Stimulated activated CD4-positive, alpha-beta T cell treated with anti-CD3 and anti-CD28 coated beads, Interleukin-4, amount 100 ng/mL, for 48 hours (primary cell): Measurements from ENCODE around the gene KRTAP12-2.

Experiments
- DNase-seq, 2 donors: peaks; one replicate each; pipeline ENCODE4 v3.0.0-alpha.2; 2020; ENCODE audit warnings: low read depth in 2 of 2

The KRTAP12-2 gene, protein sequence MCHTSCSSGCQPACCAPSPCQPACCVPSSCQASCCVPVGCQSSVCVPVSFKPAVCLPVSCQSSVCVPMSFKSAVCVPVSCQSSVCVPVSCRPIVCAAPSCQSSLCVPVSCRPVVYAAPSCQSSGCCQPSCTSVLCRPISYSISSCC

GRCh38 chr21:44666401-44667320 lies at the start of gene KRTAP12-2:
Gene KRTAP12-2 (minus strand): TSS chr21:44666927. CDS start chr21:44666886, 41 bp downstream.
- DNase-seq, result no peak

DNA sequence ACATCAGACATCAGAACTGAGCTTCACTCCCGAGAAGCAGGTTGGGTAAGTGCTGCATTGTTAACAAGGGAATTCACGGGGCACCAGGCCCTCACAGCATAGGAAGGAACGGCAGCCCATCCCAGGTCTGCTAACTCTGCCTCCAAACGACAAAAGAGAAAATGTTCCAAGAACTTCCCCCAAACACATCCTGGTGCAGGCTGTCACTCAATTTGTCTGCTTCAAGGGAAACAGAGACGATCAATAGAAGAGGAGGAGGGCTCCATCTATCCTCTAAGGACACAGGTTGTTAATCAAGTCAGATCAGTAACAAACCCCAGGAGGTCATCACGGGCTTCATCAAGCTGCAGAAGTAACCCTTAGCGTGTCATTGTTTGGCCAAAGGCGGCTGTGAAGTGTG lies 48.2 kb upstream of the KRTAP12-2 start:
- DNase-seq, result no peak

- DNase-seq, result no peak
Measured at GRCh38 chr21:44713846-44714245, 47.1 kb upstream of the KRTAP12-2 start.

- DNase-seq, result no peak
Measured at GRCh38 chr21:44713130-44713529, 46.4 kb upstream of the KRTAP12-2 start.

GRCh38 chr21:44712203-44713028 lies 45.7 kb upstream of the KRTAP12-2 start:
- DNase-seq, result no peak

GRCh38 chr21:44711327-44712202 lies 44.8 kb upstream of the KRTAP12-2 start, which contains the start of gene TSPEAR:
Gene TSPEAR (minus strand): TSS chr21:44711572. CDS start chr21:44711514, 58 bp downstream.
- DNase-seq, result no peak

GRCh38 chr21:44710756-44711326 lies 44.1 kb upstream of the KRTAP12-2 start:
- DNase-seq, result no peak

DNA sequence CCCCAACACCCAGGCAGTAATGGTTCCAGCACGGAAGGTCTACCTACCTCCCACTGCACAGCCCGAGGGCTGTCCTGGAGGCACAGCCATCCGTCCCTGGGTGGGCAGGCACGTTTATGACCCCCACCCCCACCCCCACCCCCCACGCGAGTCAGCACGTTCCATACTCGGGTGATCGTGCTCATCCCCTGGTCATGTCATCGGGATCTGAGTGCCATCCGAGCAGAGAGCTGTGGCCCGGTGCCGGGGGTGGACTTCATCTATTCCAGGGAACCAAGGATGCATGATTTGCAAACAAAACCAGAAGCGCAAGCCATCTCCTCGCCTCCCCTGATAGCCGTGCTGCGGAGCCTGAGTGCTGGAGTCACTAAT lies 43.6 kb upstream of the KRTAP12-2 start:
- no peak for DNase-seq

GRCh38 chr21:44709426-44710293 lies 42.9 kb upstream of the KRTAP12-2 start:
- DNase-seq, result no peak

- no peak for DNase-seq
Measured at GRCh38 chr21:44708866-44709425, 42.2 kb upstream of the KRTAP12-2 start.

DNA sequence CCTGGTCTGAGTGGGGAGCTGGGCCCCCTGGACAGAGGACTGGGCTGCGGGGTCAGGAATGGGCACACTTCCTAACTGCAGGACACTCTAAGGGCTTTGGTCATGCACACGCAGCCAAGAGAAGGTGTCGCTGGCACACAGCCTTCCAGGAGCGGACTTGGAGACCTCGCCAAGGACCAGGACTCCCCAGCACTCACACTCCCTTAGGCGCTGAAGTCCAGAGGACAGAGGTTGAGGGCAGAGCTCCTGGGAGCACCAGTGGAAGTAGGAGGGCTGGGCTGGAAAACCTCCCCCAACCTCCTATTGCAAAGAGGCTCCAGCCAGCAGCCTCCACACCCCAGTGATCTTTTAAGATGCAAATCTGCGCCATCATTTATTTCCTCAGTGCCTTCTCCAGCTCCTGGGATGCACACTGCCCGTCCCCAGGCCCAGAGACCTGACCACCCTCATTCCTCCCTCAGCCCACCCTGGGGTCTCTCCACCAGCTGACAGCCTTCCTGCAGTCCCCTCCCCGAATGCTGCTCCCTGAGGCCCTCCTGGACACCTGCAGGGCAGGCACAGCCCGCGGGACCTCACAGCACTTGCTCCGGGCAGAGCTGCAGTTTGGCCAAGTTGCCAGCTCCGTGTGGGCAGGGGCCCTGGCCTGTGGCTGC lies 41.6 kb upstream of the KRTAP12-2 start:
- no peak for DNase-seq

- DNase-seq, result no peak
Measured at GRCh38 chr21:44706706-44707581, 40.2 kb upstream of the KRTAP12-2 start.

DNA sequence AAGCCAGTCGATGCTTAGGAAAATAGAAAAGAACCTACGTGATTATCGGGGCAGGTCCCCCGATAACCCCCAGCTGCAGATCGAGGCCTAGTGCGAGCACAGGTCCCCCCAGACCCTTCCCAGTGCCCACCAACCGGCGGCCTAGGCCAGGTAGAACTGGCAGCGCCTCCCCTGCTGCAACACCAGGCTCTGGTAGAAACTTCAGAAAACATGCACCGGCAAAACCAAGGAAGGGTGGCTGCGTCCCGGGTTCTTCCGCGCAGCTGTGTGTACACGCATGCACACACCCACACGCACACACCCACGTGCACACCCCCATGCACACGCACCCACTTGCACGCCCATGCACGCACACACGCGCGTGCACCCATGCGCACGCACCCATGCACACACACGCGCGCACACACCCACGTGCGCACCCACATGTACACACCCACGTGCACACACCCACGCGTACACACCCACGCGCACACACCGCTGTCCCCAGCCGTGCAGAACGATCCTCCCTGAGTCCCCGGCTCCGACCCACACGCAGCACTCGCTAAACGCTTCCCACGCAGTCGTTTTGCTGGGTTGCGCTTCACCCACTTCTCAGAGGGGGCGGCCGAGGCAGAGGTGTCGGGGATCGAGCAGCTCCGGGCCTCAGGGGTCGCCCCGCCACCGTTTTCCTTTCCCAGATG lies 39.4 kb upstream of the KRTAP12-2 start:
- DNase-seq, result no peak

DNA sequence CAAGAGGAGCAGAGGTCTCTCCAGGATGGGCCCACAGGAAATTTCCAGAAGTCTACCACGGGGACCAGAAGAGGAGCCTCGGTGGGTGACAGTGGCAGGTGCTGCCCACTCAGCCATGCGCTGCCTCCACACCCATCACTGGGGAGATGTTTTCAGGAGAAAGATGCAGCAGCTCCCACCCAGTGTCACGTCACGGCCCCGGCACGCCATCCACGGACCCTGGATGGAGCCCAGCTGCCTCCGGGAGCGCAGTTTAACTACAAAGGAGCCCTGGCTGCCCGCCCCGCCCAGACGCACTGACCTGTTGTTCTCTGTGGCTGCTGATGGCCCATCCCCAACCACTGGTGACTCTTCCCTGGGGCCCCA lies 37.9 kb upstream of the KRTAP12-2 start:
- no peak for DNase-seq

DNA sequence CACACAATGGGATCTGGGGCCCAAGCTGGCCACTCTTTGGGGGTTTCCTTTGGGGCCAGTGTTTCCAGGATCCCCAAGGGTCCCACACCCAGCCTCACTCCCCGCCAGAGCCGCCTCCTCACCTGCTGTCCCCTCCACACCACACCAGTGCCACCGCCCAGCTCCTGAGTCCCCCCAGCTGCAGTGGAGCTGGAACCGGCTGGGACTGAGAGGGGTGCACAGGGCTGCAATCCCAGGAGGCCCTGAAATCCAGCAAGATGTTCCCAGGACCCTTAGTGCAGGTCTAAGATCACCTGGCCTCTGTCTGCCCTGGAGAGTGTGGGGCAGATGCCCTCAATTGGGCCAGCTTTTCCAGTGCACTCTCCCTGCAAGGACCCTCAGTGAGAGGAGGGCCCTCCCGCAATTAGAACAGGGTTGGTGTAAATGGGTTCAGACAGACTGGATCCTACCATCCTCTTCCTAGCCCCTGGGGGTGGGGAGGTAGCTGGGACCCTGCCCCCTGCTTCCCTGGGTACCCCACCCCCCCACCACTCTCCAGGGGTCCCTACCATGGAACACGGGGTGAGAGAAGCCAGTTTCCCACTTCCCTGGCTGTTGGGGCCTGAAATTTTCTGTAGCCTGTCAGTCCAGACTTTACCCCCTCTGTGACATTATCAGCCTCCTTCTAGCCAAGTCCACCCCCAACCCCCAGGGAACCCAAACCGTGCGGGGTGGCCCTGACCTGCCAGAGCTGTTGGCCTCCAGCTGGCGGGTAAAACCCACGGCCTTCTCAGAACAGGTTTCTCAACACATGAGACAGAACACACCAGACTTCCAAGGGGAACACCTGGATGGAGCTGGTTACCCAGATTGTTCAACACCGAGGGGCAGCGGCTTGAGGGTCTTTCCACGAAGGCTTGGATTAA lies 37.3 kb upstream of the KRTAP12-2 start:
- no peak for DNase-seq

- DNase-seq, result no peak
Measured at GRCh38 chr21:44702973-44703730, 36.4 kb upstream of the KRTAP12-2 start.
